Inflammatory macrophage treated with lipopolysaccharide for 1 hour (primary cell): Measurements from ENCODE around the gene KCNC4.

Experiments
- DNase-seq, 2 donors: peaks; one replicate each; pipeline ENCODE4 v3.0.0-alpha.2; 2020 to 2022

Gene KCNC4

DNA sequence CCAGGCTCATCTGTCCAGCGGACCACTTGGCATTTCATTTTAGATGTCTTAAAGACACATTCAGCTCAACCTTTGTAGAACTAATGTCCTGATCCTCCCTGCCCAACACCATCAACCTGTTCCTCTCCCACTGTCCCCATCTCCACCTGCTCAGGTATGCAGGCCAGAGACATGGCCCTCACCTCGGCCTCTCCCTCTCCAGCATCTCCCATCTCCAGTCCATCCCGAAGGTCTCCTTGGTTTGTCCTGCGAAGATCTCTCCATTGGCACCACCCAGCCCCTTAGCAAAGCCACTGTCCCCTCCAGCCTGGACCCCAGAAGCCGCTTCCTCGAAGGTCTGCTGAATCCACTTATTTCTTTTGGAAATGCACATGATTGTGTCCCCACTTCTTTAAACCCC, 20.9 kb upstream of the KCNC4 start:
- no peak for DNase-seq

DNA sequence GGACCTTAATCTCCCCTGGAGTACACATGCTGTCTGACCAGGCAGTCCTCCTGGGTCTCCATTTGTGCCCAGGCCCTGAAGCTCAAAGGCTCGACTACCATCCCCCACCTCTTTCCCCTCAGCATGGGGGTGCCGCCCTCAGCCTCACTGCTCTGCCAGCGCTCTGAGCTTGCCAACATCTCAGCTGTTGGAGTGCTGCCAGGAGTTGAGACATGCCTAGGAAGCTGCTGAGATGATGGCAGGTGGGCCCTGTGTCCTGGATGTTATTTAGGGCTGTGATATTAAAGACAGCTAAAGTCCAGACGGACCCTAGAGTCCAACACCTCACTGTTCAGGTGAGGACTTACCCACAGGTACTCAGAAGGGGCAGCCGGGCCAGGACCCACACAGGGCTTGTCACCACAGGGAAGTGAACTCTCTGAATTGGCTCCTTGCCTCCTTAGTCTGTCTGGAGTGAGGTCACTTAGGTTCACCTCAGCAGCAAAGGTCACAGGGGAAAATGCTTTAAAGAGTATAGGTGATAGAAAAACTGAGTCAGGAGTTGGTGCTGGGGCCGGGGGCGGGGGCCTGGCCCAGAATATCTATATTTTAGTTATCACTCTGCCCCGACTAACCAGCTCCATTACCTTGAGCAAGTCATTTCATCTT, 19.7 kb upstream of the KCNC4 start:
- no peak for DNase-seq

DNA sequence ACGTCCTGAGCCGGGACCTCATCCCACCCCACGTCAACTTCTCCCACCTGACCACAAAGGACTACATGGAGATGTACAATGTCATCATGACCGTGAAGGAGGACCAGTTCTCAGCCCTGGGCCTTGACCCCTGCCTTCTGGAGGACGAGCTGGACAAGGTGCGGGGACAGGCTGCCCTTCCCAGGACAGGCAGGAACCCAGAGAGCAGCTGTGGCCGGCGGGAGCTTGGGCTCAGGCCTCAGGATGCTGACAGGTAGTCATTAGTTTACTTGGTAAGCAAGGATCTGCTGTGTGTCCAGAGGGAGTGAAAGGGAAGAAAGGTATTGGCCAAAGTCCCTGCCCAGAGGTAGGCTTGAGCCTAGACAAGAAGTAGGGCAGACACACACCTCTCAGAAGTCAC, 17.6 kb upstream of the KCNC4 start:
- no peak for DNase-seq

DNA sequence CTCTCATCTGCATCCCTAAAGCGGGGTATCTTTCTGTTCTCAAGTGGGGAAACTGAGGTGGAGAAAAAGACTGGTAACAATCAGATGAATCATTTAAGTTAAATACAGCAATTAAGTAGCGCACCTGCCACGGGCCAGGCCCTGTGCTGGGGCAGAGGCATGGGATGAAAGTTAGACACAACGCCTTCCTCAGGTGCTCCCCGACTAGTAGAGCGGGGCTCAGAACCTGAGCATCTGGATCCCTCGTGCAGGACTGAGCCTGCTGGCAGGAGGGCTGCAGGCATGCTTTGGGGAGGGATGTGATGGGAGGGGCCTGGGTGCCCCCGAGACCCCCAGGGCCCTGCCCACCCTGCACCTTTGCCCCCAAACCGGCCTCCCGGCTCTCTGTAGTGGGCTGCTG, 14.9 kb upstream of the KCNC4 start:
- DNase-seq, result no peak

DNA sequence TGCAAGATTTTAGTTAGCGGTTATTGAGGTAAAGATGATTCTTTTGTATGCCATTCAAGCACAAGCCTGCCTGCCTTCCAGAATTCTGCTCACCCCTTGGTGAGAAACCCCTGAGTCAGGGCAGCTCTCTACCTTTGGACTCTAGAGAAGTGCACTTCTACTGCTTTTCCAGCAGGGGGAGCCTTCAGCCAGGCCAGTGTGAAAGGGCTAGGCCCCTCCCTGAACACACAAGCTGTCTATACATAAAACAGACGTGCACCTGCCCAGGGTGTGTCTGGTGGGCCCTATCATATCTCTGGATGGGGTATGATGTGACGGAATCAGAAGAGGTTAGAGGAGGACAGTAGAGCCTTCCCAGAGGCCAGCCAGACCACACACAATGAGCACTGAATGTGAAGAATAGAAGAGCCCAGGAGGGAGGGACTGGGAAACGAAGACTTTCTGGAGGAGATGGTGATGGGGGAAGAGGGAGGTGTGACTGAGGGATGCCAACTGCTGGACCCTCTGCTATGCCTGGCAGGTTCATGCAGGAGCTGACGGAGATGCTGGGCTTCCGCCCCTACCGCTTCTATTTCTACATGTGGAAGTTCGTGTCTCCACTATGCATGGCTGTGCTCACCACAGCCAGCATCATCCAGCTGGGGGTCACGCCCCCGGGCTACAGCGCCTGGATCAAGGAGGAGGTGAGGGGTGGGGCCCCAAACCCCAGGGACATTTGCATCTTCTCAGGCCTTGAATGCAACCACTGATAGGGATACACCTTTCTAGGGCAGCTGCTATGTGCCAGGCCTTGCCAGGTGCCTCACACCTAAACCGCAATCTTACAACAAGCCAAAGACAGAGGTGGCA, 13.0 kb upstream of the KCNC4 start:
- peak in 1 of 2 donors; percentile 50 for DNase-seq

DNA sequence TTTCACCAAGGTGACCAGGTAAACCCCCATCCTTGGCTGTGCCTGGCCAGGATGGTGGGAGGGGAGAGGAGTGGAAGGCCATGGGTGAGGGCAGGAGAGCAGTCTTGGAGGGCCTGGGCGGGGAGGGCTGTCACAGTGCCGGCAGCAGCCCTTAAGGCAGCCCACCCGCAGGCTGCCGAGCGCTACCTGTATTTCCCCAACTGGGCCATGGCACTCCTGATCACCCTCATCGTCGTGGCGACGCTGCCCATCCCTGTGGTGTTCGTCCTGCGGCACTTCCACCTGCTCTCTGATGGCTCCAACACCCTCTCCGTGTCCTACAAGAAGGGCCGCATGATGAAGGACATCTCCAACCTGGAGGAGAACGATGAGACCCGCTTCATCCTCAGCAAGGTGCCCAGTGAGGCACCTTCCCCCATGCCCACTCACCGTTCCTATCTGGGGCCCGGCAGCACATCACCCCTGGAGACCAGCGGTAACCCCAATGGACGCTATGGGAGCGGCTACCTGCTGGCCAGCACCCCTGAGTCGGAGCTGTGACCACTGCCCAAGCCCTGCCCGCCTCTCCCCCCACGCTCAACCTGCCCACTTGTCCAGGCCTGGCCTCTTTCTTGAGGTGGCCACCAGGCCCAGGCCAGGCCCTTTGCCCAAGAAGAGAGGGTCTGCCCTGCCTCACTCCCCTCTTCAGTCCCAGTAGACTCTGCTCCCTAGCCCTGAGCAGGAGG, 12.0 kb upstream of the KCNC4 start:
- DNase-seq, result no peak

DNA sequence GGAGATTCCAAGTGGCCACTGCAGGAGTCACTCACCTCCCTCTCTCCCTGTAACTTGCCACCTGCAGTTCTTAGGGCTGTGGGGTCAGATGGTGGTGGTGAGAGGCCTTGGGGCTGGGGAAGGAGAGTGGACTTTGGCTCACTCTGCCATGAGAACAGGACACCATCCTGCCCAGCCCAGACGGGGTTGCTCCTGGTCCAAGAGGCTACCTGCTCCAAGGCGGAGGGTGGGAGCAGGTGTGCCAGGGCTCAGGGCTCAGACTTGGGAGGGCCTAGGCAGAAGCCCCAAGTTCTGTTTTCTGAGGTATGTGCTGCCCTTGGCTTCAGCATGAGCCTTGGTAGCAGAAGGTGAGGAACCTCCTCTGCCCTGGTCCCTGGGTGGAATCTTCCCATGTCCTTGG, 11.4 kb upstream of the KCNC4 start:
- DNase-seq, result no peak

DNA sequence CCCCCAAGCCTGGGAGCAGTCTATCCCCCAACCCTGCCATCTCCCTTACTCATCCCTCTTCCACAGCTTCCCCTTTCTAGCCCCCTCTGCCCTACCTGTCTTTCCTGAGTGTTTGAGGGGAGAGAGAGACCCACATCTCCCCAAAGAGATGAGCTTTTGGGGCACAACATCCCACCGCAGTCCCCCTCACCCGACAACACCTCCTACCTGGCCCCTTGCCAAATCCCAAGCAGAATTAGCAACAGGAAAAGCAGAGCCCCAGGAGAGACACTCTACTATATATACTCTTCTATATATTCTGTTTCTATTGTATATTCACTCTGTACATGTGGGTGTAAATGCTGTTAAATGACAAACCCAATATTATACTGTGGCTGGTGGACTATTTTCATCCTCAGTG, 9.9 kb upstream of the KCNC4 start:
- DNase-seq, result no peak

DNA sequence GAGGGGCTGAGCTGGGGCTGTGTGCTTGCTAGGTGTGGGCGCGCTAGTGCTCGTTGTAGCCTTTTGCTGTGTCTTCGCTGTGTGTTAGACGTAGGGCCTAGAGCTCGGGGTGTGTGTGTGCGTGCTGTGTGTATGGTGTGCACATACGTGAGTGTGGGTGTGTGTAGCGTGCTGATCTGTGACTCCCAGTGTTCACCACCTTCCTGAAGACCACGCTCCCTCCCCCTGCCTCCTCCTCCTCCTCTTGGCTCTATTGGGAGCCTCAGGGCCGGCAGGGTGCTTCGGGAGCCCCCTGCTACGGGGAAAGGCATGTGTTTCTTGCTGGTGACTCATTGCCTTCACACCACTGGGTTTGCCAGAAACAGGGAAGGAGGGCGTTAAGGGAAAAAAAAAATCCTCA, 9.4 kb upstream of the KCNC4 start:
- DNase-seq, result no peak

DNA sequence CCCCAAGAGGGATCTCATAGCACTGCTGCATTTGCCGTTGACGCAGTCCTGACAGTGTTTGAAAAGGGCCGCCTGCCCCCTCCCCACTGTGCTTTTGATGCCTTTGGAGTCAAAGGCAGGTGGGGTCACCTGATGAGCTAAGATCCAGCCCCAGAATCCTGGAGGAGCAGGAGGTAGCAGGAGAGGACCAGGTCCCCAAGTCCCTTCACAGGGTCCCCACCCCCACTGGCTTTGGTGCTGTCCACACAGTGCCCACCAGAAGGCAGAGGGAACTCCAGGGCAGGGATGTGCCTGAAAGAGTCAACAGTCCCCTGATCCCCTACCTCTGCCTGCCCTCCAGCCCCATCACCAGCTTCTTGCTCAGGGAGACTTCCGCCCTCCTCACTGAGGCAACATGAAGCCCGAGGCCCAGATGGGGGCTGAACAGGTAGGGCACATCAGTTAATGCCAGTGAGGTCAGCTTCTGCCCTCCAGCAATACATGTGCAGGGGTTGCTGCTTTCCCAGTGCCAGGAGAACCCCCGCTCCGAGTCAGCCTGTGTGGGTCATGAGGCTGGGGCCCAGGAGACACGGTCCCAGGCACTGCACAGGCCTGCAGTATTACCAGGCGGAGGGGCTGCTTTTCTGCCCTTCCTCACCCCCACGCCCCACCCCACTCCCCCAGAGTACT, 8.8 kb upstream of the KCNC4 start:
- DNase-seq, result no peak

DNA sequence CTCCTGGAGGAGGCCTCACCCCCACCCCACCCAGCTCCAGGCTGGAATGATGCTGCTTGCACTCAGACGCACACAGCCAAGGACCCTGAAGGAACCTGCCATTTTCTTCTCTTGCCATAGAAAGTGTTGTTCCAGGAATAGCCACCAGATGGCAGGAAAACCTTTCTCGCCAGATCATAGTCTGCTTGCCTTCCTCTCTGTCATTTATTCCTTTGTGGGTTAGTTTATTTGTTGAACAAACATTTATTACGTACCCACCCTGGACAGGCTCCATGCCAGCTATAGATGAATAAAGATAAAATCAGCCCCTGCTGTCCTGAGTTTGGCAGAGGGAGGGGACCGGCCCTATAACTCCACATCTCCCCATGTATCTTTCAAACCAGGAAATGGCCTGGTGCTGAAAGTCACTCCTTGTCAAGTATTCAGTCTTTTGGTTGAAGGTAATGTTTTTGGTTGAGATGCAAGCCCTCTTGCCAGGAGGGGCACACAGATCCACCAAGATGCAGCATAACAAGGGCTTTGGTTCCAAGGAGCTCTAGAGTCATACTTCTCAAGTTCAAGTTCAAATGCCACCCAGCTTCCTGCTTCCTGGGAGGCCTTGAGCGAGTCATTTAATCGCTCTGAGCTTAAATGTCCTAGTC, 7.0 kb upstream of the KCNC4 start:
- peak; percentile 39 to 92 for DNase-seq

DNA sequence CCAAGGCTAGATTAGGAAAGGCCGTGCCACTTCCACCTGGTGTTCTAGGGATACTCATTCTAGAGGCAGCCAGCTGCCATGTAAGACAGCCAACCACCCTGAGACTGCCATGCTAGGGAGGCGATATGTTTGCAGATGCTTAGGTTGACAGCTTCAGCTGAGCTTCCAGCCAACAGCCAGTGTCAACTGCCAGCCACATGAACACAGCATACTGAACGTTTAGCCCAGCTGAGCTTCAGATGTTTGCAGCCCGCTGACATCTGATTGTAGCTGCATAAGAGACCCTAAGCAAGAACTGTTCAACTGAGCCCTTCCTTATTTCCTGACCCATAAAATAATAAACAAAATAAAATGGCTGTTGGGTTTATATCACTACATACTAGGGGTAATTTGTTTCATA, 5.0 kb upstream of the KCNC4 start:
- no peak for DNase-seq

DNA sequence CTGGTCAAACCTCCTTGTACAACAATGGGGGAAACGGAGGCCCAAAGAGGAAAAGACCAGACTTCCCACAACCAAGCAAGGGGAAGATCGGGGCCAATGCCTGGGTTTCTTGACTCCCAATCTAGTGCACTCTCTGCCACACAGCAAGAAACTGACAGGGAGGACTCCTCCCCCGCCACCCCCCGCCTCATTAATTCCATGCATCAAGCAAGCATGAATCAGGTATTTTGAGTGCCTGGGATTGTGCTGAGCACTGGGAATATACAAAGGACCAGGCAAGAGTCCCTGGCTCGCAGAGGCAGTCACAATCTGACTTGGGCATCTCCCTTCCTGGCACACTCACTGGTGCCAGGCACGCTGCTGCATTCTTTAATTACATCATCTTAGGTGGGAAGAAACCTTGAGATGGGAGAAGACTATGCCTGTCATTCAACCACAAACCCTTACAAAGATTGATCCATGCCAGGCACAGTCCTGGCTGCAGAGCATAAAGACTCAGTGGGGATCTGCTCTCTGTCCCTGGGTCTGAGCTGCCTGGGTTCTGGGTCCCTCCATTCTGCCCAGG, 4.4 kb upstream of the KCNC4 start:
- DNase-seq, result no peak

DNA sequence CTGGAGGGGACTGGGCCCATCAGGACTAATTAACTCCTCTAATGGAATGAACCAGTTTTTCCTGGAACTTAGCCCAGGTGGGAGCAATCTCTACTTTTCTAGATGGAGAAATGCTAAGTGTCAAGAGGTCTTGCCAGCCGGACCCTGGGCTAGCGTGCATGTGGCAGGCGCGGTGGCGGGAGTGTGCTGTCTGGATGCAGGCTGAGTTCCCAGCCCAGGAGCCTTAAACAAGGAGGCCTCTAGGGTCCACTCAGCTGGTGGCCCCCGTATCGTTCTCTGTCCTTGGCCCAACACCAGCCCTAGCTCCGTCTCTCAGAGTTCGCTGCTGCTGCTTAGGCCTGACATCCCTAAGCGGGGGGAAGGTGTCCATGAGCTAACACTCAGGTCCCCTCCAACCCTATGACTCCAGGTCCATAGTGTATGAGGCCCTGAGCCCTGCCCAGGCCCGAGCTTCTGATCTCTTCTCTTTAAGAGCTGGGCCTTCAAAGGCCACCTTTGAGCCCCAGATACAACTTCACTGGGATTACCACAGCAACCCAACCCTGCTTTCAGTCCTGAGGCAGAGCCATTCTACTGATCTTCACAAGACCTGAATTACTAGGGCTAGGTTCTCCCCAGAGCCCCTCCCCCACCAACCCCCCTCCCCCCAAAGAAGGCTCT, 3.7 kb upstream of the KCNC4 start:
- DNase-seq, result no peak

DNA sequence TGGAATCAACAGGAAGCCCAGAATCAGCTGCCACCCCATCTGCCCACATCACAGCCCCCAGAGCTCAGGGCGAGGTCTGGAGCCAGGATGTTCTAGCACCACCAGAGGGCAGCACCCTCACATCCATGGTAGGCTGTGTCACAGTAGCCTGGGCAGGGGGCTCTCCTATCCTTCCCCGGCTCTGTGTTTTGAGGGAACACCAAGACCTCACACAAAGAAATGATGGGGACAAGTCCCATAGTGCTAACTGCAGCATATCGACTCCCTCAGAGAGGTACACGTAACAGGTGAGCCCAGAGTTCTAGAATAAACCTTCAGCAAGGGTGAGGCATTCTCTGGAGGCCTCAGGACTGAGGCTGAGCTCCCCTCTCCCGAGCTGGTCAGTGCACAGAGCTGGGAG, 2.3 kb upstream of the KCNC4 start:
- DNase-seq, result peak in 1 of 2 donors; percentile 81

DNA sequence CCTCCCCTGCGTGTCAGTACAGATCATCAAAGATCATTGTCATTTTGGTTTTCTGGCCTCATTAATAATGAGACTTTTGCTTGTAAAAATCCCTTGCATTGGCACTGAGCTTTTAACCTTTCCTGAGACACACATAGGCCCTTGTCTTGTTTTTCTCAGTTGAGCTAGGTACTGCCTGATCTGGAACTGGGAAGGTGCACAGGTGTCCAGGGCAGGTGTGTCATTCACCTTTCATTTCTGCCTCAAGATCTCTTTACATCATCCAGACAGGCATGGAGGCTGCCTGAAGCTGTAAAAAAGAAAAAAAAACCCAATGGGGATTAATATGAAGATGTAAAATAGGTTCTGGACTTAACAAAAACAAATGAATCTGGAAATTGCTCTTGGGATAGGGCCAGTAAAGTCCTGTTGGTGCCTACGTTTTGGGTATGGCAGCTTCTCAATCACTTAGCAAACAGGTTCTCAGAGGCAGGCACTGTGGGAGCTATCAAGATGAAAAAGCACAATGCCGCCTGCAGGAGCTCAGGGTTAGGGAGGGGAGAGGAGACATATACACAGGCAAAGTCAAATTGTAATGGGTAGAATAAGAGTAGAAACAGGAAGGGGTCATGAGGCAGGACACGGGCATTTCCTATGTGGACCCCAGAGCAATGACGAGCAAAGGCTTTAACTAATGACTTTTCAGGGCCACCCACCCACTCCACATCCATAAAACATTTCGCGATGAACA, 1.0 kb upstream of the KCNC4 start:
- DNase-seq, result no peak

DNA sequence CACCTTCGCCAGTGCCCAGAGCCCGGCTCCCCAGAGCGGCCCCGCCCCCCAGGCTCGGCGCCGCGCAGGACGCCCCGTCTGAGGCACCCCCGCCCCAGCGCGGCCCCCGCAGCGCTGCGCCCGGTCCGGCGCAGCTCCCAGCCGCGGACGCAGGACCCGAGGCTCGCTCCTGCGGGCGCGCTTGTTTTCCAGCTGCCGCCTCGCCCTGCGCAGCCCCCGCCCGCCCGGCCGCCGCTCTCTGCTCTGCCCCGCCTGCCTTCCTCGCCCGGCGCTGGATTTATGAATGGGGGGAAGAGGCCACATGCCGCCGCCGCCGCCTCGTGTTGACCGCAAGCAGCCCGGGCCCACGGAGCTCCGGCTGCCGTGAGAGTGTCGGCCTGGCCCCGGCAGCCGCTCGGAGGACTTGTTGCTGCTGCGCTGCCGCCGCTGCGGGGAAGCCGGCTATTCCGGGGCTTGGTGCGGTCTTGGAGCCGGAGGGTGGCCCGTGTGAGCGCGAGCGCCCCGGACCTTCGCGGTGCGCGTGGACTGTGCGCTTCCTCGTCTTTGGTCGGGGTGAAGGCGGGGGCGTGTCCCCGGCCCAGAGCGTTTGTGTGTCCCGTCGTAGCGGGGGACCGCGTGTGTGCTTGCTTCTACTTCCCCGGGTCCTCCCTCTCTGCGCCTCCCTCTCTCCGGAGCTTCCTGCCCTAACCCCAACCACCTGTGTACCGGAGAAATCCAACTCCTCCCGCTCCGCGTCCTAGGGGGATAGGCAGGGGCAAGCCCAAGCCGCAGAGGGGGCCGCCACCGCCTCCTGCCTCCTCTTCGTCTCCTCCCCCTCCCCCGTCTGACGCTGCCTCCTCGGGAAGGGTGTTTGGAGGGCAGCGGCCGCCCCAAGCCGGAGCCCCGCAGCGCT, 736 bp downstream of the KCNC4 start:
- peak; percentile 27 to 35 for DNase-seq

DNA sequence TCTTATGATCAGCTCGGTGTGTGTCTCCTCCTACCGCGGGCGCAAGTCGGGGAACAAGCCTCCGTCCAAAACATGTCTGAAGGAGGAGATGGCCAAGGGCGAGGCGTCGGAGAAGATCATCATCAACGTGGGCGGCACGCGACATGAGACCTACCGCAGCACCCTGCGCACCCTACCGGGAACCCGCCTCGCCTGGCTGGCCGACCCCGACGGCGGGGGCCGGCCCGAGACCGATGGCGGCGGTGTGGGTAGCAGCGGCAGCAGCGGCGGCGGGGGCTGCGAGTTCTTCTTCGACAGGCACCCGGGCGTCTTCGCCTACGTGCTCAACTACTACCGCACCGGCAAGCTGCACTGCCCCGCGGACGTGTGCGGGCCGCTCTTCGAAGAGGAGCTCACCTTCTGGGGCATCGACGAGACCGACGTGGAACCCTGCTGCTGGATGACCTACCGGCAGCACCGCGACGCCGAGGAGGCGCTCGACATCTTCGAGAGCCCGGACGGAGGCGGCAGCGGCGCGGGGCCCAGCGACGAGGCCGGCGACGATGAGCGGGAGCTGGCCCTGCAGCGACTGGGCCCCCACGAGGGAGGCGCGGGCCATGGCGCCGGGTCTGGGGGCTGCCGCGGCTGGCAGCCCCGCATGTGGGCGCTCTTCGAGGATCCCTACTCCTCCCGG, 1.5 kb downstream of the KCNC4 start:
- DNase-seq, result peak; percentile 14
